ENCODE data around the gene FSTL1.

GRCh38 chr3:120381503-120381902, 69.3 kb downstream of the FSTL1 start:
- TF ChIP-seq CTCF (IDR thresholded peaks at IDR 0.05; ENCODE audit: low read depth, low read length) (no peak), EZH2phosphoT487 (IDR thresholded peaks at IDR 0.05; ENCODE audit: low read depth) (no peak)
